ENCODE data around the gene PLBD1. TPM values are rescaled to one million over a fixed set of nuclear protein-coding genes. Genes with fewer than 3 reads are reported as not detected.

PLBD1 gene
- polyA plus RNA-seq, 2 of the 4 experiments (the other 2 are of a cell fraction): 4.9 to 10.3 TPM

DNA sequence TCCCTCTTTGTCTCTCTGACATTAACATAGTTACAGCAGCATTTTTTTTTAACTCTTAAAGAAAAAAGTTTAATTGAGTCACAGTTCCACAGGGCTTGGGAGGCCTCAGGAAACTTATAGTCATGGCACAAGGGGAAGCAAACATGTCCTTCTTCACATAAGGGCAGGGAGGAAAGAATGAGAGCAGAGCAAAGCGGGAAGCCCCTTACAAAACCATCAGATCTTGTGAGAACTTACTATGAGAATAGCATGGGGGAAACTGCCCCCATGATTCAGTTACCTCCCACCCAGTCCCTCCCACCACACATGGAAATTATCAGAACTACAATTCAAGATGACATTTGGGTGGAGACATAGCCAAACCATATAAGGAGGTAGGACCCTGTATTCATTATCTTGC lies 96.2 kb downstream of the PLBD1 start (continued):
- TF ChIP-seq, protein P1, sequence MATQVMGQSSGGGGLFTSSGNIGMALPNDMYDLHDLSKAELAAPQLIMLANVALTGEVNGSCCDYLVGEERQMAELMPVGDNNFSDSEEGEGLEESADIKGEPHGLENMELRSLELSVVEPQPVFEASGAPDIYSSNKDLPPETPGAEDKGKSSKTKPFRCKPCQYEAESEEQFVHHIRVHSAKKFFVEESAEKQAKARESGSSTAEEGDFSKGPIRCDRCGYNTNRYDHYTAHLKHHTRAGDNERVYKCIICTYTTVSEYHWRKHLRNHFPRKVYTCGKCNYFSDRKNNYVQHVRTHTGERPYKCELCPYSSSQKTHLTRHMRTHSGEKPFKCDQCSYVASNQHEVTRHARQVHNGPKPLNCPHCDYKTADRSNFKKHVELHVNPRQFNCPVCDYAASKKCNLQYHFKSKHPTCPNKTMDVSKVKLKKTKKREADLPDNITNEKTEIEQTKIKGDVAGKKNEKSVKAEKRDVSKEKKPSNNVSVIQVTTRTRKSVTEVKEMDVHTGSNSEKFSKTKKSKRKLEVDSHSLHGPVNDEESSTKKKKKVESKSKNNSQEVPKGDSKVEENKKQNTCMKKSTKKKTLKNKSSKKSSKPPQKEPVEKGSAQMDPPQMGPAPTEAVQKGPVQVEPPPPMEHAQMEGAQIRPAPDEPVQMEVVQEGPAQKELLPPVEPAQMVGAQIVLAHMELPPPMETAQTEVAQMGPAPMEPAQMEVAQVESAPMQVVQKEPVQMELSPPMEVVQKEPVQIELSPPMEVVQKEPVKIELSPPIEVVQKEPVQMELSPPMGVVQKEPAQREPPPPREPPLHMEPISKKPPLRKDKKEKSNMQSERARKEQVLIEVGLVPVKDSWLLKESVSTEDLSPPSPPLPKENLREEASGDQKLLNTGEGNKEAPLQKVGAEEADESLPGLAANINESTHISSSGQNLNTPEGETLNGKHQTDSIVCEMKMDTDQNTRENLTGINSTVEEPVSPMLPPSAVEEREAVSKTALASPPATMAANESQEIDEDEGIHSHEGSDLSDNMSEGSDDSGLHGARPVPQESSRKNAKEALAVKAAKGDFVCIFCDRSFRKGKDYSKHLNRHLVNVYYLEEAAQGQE (IDR thresholded peaks at IDR 0.05): no peak
- TF ChIP-seq ZSCAN20 (CRISPR knock-in tag; IDR thresholded peaks at IDR 0.05) (no peak), FOXS1 (CRISPR knock-in tag; IDR thresholded peaks at IDR 0.05) (no peak), KDM1A (IDR thresholded peaks at IDR 0.05; ENCODE audit: low read depth) (no peak), RFX5 (IDR thresholded peaks at IDR 0.05) (no peak), BHLHE40 (IDR thresholded peaks at IDR 0.05; ENCODE audit: low read depth, low read length) (no peak)
- TF ChIP-seq, protein P2, sequence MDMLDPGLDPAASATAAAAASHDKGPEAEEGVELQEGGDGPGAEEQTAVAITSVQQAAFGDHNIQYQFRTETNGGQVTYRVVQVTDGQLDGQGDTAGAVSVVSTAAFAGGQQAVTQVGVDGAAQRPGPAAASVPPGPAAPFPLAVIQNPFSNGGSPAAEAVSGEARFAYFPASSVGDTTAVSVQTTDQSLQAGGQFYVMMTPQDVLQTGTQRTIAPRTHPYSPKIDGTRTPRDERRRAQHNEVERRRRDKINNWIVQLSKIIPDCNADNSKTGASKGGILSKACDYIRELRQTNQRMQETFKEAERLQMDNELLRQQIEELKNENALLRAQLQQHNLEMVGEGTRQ (IDR thresholded peaks at IDR 0.05): no peak

GRCh38 chr12:14460212-14460841 lies 107.4 kb downstream of the PLBD1 start:
- H3K4me3 ChIP-seq: no peak overlapping the region
- 94% methylated on average over 5 of the region's 5 CpGs for WGBS (ENCODE audit: missing lambda C conversion rate)
- ChIA-PET CTCF (no interaction called here), POLR2A (no interaction called here)
- no peaks in the 10 kb centered on the region for H3K9me3 ChIP-seq
- H3K27ac ChIP-seq: no peak overlapping the region
- TF ChIP-seq HEYL (CRISPR knock-in tag; IDR thresholded peaks at IDR 0.05) (no peak), FOXS1 (CRISPR knock-in tag; IDR thresholded peaks at IDR 0.05) (no peak), EHF (CRISPR knock-in tag; IDR thresholded peaks at IDR 0.05) (no peak), CEBPB (IDR thresholded peaks at IDR 0.05) (peak; percentile 29 to 43; a peak in 2 of 4 replicates), HOXA7 (CRISPR knock-in tag; IDR thresholded peaks at IDR 0.05) (no peak)
- ATAC-seq (no peak), DNase-seq (ENCODE audit: low read depth in 1 of 2, low spot score in 1 of 2) (no peak), FAIRE-seq (no peak)
- H3K4me2 ChIP-seq: no peak overlapping the region
- no peaks in the 10 kb centered on the region for H3K4me1 ChIP-seq

GRCh38 chr12:14454098-14454907 lies 113.4 kb downstream of the PLBD1 start:
- Histone ChIP-seq H3K4me3 (no peak overlapping the region), H3K4me2 (no peak overlapping the region), H3K4me1 (no peaks in the 10 kb centered on the region), H3K27ac (no peak overlapping the region), H3K9me3 (no peaks in the 10 kb centered on the region)
- FAIRE-seq (no peak), DNase-seq (ENCODE audit: low read depth in 1 of 2, low spot score in 1 of 2) (peak; percentile 17 to 68), ATAC-seq (peak; percentile 47 to 87; a peak in 5 of 6 replicates)
- TF ChIP-seq, protein P1 (IDR thresholded peaks at IDR 0.05): no peak
- TF ChIP-seq RAD21 (conservative IDR thresholded peaks at IDR 0.05 in 1 of 2, IDR thresholded peaks at IDR 0.05 in 1 of 2) (peak; percentile 44 to 70), CHD4 (IDR thresholded peaks at IDR 0.05; ENCODE audit: borderline replicate concordance) (no peak), SMC3 (IDR thresholded peaks at IDR 0.05) (peak; percentile 37; the same call in 1 of the 3 replicates)
- TF ChIP-seq, protein P3, sequence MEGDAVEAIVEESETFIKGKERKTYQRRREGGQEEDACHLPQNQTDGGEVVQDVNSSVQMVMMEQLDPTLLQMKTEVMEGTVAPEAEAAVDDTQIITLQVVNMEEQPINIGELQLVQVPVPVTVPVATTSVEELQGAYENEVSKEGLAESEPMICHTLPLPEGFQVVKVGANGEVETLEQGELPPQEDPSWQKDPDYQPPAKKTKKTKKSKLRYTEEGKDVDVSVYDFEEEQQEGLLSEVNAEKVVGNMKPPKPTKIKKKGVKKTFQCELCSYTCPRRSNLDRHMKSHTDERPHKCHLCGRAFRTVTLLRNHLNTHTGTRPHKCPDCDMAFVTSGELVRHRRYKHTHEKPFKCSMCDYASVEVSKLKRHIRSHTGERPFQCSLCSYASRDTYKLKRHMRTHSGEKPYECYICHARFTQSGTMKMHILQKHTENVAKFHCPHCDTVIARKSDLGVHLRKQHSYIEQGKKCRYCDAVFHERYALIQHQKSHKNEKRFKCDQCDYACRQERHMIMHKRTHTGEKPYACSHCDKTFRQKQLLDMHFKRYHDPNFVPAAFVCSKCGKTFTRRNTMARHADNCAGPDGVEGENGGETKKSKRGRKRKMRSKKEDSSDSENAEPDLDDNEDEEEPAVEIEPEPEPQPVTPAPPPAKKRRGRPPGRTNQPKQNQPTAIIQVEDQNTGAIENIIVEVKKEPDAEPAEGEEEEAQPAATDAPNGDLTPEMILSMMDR (IDR thresholded peaks at IDR 0.05): peak; percentile 36; the same call in 2 of the 3 replicates
- POLR2A ChIA-PET: no interaction called here
- 56% methylated on average over 2 of the region's 2 CpGs for WGBS (ENCODE audit: missing lambda C conversion rate)
- CTCF ChIA-PET: interaction anchor here (0.6 to 1.2 kb wide), 5 partner anchors 24 to 542 kb away, joined by 3 to 4 read pairs (median 3); no protein-coding TSS in a partner anchor

Data from A549 (cell line).